ENCODE results near the gene LNPEP.
A peak's percentile ranks its signal among the peaks of the same experiment; 100 is the strongest.

The LNPEP gene

GRCh38 chr5:97043511-97043910 lies 107.6 kb downstream of the LNPEP start:
- H3K4me3 ChIP-seq (ENCODE audit: low read depth, low read length), result no peak overlapping the region
- no peak for TF ChIP-seq CTCF (IDR thresholded peaks at IDR 0.05; ENCODE audit: insufficient read depth, low read depth, low read length, missing control alignments)
- DNase-seq (ENCODE audit: low read depth), result no peak

DNA sequence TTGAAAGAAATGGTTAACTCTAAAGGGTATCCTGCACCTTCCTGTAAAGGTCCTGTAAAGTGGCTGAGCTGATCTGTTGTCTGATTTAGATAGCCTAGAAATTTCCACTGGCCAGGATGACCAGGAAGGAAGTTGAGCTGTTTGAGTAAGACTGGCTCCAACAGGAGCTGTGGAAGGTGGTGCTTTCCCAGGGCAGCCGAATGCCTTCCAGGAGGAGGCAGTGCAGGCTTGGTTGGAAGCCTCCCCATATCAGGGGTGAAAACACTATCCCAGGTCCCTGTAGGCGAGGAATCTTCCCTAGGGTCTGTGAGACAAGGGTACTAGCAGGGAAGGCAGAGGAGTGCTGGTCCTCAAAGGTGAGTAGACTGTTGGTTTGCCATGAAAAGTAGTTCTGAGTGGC lies 108.2 kb downstream of the LNPEP start:
- DNase-seq (ENCODE audit: low read depth), result peak; percentile 18
- no peak overlapping the region for H3K4me3 ChIP-seq (ENCODE audit: low read depth, low read length)
- peak; percentile 35 for TF ChIP-seq CTCF (IDR thresholded peaks at IDR 0.05; ENCODE audit: insufficient read depth, low read depth, low read length, missing control alignments)

DNA sequence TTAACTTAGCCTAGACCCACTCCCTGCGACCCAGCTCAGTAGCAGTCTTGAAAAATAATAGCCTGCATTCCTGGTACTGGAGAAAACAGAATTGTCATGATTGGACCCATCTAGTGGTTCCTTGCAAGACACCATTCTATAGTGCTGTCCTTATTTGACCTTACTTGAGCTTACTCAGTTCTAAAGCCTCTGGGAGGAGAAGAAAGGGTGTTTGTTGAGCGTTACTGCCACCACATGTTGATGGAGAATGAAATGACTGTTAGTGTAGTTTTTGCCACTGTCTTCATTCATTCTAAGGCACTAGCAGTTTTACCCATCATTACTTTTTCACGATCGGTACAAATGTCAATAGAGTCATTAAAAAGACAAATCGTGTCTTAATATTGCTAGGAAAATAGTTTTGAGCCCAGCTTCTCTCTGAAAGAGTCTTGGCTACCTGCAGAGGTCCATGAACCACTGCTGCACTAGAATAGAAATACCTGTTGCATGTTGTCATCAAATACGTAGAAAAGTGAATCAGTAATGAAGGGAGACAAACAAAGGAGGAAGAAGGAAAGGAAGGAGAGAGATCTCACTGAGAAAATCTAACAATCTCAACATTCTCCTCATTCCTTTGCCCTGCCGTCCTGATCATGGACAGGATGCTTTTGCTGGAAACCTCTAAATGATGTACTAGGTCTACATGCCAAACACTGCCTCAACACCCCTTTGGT lies 110.5 kb downstream of the LNPEP start:
- TF ChIP-seq CTCF (IDR thresholded peaks at IDR 0.05; ENCODE audit: insufficient read depth, low read depth, low read length, missing control alignments), result no peak
- DNase-seq (ENCODE audit: low read depth), result no peak
- H3K4me3 ChIP-seq (ENCODE audit: low read depth, low read length), result no peak overlapping the region

DNA sequence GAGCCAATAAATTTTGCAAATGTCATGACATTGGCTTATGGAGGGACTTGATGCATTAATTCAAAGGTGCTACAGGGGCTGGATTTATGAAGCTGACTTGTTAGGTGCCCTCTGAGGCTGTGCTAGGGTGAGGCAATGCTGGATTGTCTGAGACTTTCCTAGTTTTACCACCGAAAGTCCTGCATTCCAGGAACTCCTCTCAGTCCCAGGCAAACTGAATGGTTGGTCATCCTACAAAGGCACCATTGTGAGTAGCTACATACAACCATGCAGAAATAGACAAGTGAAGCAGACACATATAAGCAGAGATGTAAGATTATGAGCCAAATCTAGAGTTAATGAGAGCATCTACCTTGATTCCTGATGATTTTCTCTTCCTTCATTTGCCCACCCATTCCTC lies 111.2 kb downstream of the LNPEP start:
- no peak for DNase-seq (ENCODE audit: low read depth)
- TF ChIP-seq CTCF (IDR thresholded peaks at IDR 0.05; ENCODE audit: insufficient read depth, low read depth, low read length, missing control alignments), result no peak
- no peak overlapping the region for H3K4me3 ChIP-seq (ENCODE audit: low read depth, low read length)

DNA sequence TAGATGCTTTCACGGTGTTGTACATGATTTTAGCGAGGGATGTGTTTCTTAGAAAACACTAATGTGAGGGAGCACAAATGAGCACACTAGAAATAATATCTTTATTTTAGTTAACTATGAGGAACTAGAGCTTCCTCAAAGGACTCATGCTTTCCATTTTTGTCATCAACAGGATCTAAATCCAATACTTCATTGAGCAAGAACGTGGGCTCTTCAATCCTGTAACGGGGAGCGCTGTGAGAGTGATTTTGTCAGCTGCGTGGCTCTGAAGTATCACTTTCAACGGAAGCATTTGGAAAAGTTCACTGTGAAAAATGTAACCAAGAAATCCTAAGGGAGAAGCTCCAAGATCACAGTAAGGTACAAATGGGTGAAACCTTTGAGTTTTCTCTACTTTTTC lies 113.3 kb downstream of the LNPEP start:
- no peak overlapping the region for H3K4me3 ChIP-seq (ENCODE audit: low read depth, low read length)
- no peak for TF ChIP-seq CTCF (IDR thresholded peaks at IDR 0.05; ENCODE audit: insufficient read depth, low read depth, low read length, missing control alignments)

GRCh38 chr5:97056263-97056662 lies 120.4 kb downstream of the LNPEP start:
- no peak for DNase-seq (ENCODE audit: low read depth)
- H3K4me3 ChIP-seq (ENCODE audit: low read depth, low read length), result no peak overlapping the region
- no peak for TF ChIP-seq CTCF (IDR thresholded peaks at IDR 0.05; ENCODE audit: insufficient read depth, low read depth, low read length, missing control alignments)

More for the DNA sequence above, 113.3 kb downstream of the LNPEP start:
- DNase-seq (ENCODE audit: low read depth), result no peak

- H3K4me3 ChIP-seq (ENCODE audit: low read depth, low read length), result no peak overlapping the region
- TF ChIP-seq CTCF (IDR thresholded peaks at IDR 0.05; ENCODE audit: insufficient read depth, low read depth, low read length, missing control alignments), result no peak
- DNase-seq (ENCODE audit: low read depth), result no peak
Measured at GRCh38 chr5:97062046-97062445, 126.2 kb downstream of the LNPEP start.

Measured in GM12865 (cell line).